Measurements from ENCODE around the gene NDUFAF7.
"Not testable (repeated sequence)": the region's sequence is repeated elsewhere in the genome, so short reads cannot be mapped to it uniquely, and the experiment has no call there.

The NDUFAF7 gene

GRCh38 chr2:37225129-37225528 is 6.3 kb upstream of the NDUFAF7 start:
- H3K4me2 ChIP-seq (ENCODE audit: low read length, poor library complexity, severe bottlenecking); H3K27me3 ChIP-seq (ENCODE audit: control insufficient read depth in 1 of 2, insufficient read depth in 1 of 2, low read length in 2 of 2); H3K9me3 ChIP-seq (ENCODE audit: control insufficient read depth, low read length); H4K91ac ChIP-seq (ENCODE audit: low read length); H2BK5ac ChIP-seq (ENCODE audit: low read depth, low read length, poor library complexity, severe bottlenecking); H3K18ac ChIP-seq (ENCODE audit: low read depth in 1 of 2, low read length in 2 of 2); H3K4me1 ChIP-seq (ENCODE audit: control insufficient read depth, insufficient read depth, low read depth, low read length); DNase-seq; H2BK15ac ChIP-seq (ENCODE audit: low read depth, poor library complexity, severe bottlenecking); H3K23ac ChIP-seq (ENCODE audit: low read length in 2 of 2); H3K9ac ChIP-seq (ENCODE audit: low read length); H2AFZ ChIP-seq (ENCODE audit: low read depth, low read length); H3K14ac ChIP-seq (ENCODE audit: low read length in 2 of 2); H2BK12ac ChIP-seq (ENCODE audit: low read length in 2 of 2); H4K8ac ChIP-seq (ENCODE audit: low read length); H2AK5ac ChIP-seq (ENCODE audit: low read length, severe bottlenecking); H3K4ac ChIP-seq (ENCODE audit: low read depth in 1 of 2, low read length in 2 of 2); H2BK120ac ChIP-seq (ENCODE audit: low read depth, low read length); H3K4me3 ChIP-seq (ENCODE audit: insufficient read depth in 1 of 2, low read depth in 1 of 2, low read length in 2 of 2): not testable (repeated sequence)
- Histone ChIP-seq H3K27ac (ENCODE audit: low read length, poor library complexity, severe bottlenecking) (peak overlapping the region; percentile 47), H3K36me3 (ENCODE audit: control insufficient read depth in 1 of 2, insufficient read depth in 2 of 2, low read depth in 1 of 2, low read length in 2 of 2) (peaks cover 12 to 65% of the 10 kb centered on the region in 2 experiments), H3K79me1 (replicated peaks; ENCODE audit: low read length, poor library complexity, severe bottlenecking) (peaks cover 16% of the 10 kb centered on the region)
- no CpG with 5 or more reads among the region's 2 CpGs for WGBS

GRCh38 chr2:37226863-37227262 is 4.6 kb upstream of the NDUFAF7 start:
- Histone ChIP-seq H3K9me3 (ENCODE audit: control insufficient read depth, low read length) (no peaks in the 10 kb centered on the region), H2AK5ac (ENCODE audit: low read length, severe bottlenecking) (no peak overlapping the region), H3K14ac (ENCODE audit: low read length in 2 of 2) (no peak overlapping the region), H3K23ac (ENCODE audit: low read length in 2 of 2) (no peak overlapping the region), H3K4me3 (ENCODE audit: insufficient read depth in 1 of 2, low read depth in 1 of 2, low read length in 2 of 2) (no peak overlapping the region), H3K4me1 (ENCODE audit: control insufficient read depth, insufficient read depth, low read depth, low read length) (peaks cover 5% of the 10 kb centered on the region), H2BK15ac (ENCODE audit: low read depth, poor library complexity, severe bottlenecking) (no peak overlapping the region), H2BK120ac (ENCODE audit: low read depth, low read length) (no peak overlapping the region), H3K36me3 (ENCODE audit: control insufficient read depth in 1 of 2, insufficient read depth in 2 of 2, low read depth in 1 of 2, low read length in 2 of 2) (peaks cover 4 to 48% of the 10 kb centered on the region in 2 experiments), H4K8ac (ENCODE audit: low read length) (no peak overlapping the region), H3K4ac (ENCODE audit: low read depth in 1 of 2, low read length in 2 of 2) (no peak overlapping the region), H2BK12ac (ENCODE audit: low read length in 2 of 2) (no peak overlapping the region), H2AFZ (ENCODE audit: low read depth, low read length) (no peak overlapping the region), H3K79me1 (replicated peaks; ENCODE audit: low read length, poor library complexity, severe bottlenecking) (peaks cover 9% of the 10 kb centered on the region), H2BK5ac (ENCODE audit: low read depth, low read length, poor library complexity, severe bottlenecking) (no peak overlapping the region), H3K27me3 (ENCODE audit: control insufficient read depth in 1 of 2, insufficient read depth in 1 of 2, low read length in 2 of 2) (no peaks in the 10 kb centered on the region), H3K18ac (ENCODE audit: low read depth in 1 of 2, low read length in 2 of 2) (no peak overlapping the region), H3K9ac (ENCODE audit: low read length) (no peak overlapping the region), H3K27ac (ENCODE audit: low read length, poor library complexity, severe bottlenecking) (no peak overlapping the region), H4K91ac (ENCODE audit: low read length) (no peak overlapping the region), H3K4me2 (ENCODE audit: low read length, poor library complexity, severe bottlenecking) (no peak overlapping the region)
- 100% methylated on average over 3 of the region's 4 CpGs for WGBS
- DNase-seq = no peak

- Histone ChIP-seq H3K23ac (ENCODE audit: low read length in 2 of 2) (no peak overlapping the region), H3K27ac (ENCODE audit: low read length, poor library complexity, severe bottlenecking) (no peak overlapping the region), H2BK5ac (ENCODE audit: low read depth, low read length, poor library complexity, severe bottlenecking) (no peak overlapping the region), H2BK12ac (ENCODE audit: low read length in 2 of 2) (no peak overlapping the region), H2BK15ac (ENCODE audit: low read depth, poor library complexity, severe bottlenecking) (no peak overlapping the region), H3K4me2 (ENCODE audit: low read length, poor library complexity, severe bottlenecking) (no peak overlapping the region), H3K27me3 (ENCODE audit: control insufficient read depth in 1 of 2, insufficient read depth in 1 of 2, low read length in 2 of 2) (no peaks in the 10 kb centered on the region), H4K8ac (ENCODE audit: low read length) (no peak overlapping the region), H3K4me3 (ENCODE audit: insufficient read depth in 1 of 2, low read depth in 1 of 2, low read length in 2 of 2) (no peak overlapping the region), H3K79me1 (replicated peaks; ENCODE audit: low read length, poor library complexity, severe bottlenecking) (peaks cover 12% of the 10 kb centered on the region), H4K91ac (ENCODE audit: low read length) (no peak overlapping the region), H3K4me1 (ENCODE audit: control insufficient read depth, insufficient read depth, low read depth, low read length) (peaks cover 13% of the 10 kb centered on the region), H3K14ac (ENCODE audit: low read length in 2 of 2) (no peak overlapping the region), H3K9me3 (ENCODE audit: control insufficient read depth, low read length) (no peaks in the 10 kb centered on the region), H3K36me3 (ENCODE audit: control insufficient read depth in 1 of 2, insufficient read depth in 2 of 2, low read depth in 1 of 2, low read length in 2 of 2) (peaks cover 4 to 32% of the 10 kb centered on the region in 2 experiments), H2AFZ (ENCODE audit: low read depth, low read length) (no peak overlapping the region), H3K18ac (ENCODE audit: low read depth in 1 of 2, low read length in 2 of 2) (no peak overlapping the region), H3K4ac (ENCODE audit: low read depth in 1 of 2, low read length in 2 of 2) (no peak overlapping the region), H2BK120ac (ENCODE audit: low read depth, low read length) (no peak overlapping the region), H2AK5ac (ENCODE audit: low read length, severe bottlenecking) (no peak overlapping the region), H3K9ac (ENCODE audit: low read length) (no peak overlapping the region)
- no peak for DNase-seq
- 100% methylated on average over 3 of the region's 3 CpGs for WGBS
These were observed 2.7 kb upstream of the NDUFAF7 start for GRCh38 chr2:37228788-37229187.

- 0% methylated on average over 5 of the region's 8 CpGs for WGBS
- H3K27ac ChIP-seq (ENCODE audit: low read length, poor library complexity, severe bottlenecking) = no peak overlapping the region
- no peak overlapping the region for H3K23ac ChIP-seq (ENCODE audit: low read length in 2 of 2)
- H2BK12ac ChIP-seq (ENCODE audit: low read length in 2 of 2) = no peak overlapping the region
- H3K36me3 ChIP-seq (ENCODE audit: control insufficient read depth in 1 of 2, insufficient read depth in 2 of 2, low read depth in 1 of 2, low read length in 2 of 2) = peaks cover 4 to 38% of the 10 kb centered on the region in 2 experiments
- H2BK15ac ChIP-seq (ENCODE audit: low read depth, poor library complexity, severe bottlenecking) = no peak overlapping the region
- no peak overlapping the region for H2BK5ac ChIP-seq (ENCODE audit: low read depth, low read length, poor library complexity, severe bottlenecking)
- H3K4ac ChIP-seq (ENCODE audit: low read depth in 1 of 2, low read length in 2 of 2) = no peak overlapping the region
- no peak overlapping the region for H3K14ac ChIP-seq (ENCODE audit: low read length in 2 of 2)
- H3K4me1 ChIP-seq (ENCODE audit: control insufficient read depth, insufficient read depth, low read depth, low read length) = peaks cover 13% of the 10 kb centered on the region
- no peak overlapping the region for H2AFZ ChIP-seq (ENCODE audit: low read depth, low read length)
- H3K4me2 ChIP-seq (ENCODE audit: low read length, poor library complexity, severe bottlenecking) = peak overlapping the region; percentile 78
- no peak overlapping the region for H3K18ac ChIP-seq (ENCODE audit: low read depth in 1 of 2, low read length in 2 of 2)
- peak overlapping the region in 1 of 2 experiments; percentile 95 for H3K4me3 ChIP-seq (ENCODE audit: insufficient read depth in 1 of 2, low read depth in 1 of 2, low read length in 2 of 2)
- H2BK120ac ChIP-seq (ENCODE audit: low read depth, low read length) = no peak overlapping the region
- peaks cover 15% of the 10 kb centered on the region for H3K79me1 ChIP-seq (replicated peaks; ENCODE audit: low read length, poor library complexity, severe bottlenecking)
- H3K9me3 ChIP-seq (ENCODE audit: control insufficient read depth, low read length) = no peaks in the 10 kb centered on the region
- peak overlapping the region; percentile 65 for H2AK5ac ChIP-seq (ENCODE audit: low read length, severe bottlenecking)
- no peak overlapping the region for H4K8ac ChIP-seq (ENCODE audit: low read length)
- peak overlapping the region; percentile 99 for H3K9ac ChIP-seq (ENCODE audit: low read length)
- H4K91ac ChIP-seq (ENCODE audit: low read length) = no peak overlapping the region
- H3K27me3 ChIP-seq (ENCODE audit: control insufficient read depth in 1 of 2, insufficient read depth in 1 of 2, low read length in 2 of 2) = no peaks in the 10 kb centered on the region
- DNase-seq = peak; percentile 35
These were observed 877 bp upstream of the NDUFAF7 start for GRCh38 chr2:37230581-37230980.

Data from mesenchymal stem cell (in vitro differentiated cells and primary cell).